Smooth muscle cell of the coronary artery (primary cell): Measurements from ENCODE around the gene SMTN. TPM values are rescaled to one million over a fixed set of nuclear protein-coding genes. Genes with fewer than 3 reads are reported as not detected.

Source experiments
- total RNA-seq: library from RNA; depleted of rRNA; stranded (reverse); fragments of >200 nt; gene quantifications from 2 replicates; pipeline ENCODE4 v1.2.3, GENCODE V29; 2014; ENCODE audit warnings: low replicate concordance

SMTN gene
- 42.5 and 62.1 TPM in 2 replicates for total RNA-seq

GRCh38 chr22:31080848-31081649 is at the start of gene SMTN:
Gene SMTN, plus strand, starts transcription at chr22:31081318. Its CDS starts 1,941 bp downstream, at chr22:31083259.

GRCh38 chr22:31107178-31107893 is 26.2 kb downstream of the SMTN start, which contains the start of gene SELENOM:
Gene SELENOM, minus strand, starts transcription at chr22:31107568. Its CDS starts 63 bp downstream, at chr22:31107505.

GRCh38 chr22:31122532-31123291 is 41.6 kb downstream of the SMTN start, which contains the start of gene INPP5J:
Gene INPP5J, plus strand, starts transcription at chr22:31122966. Its CDS starts 49 bp downstream, at chr22:31123015.

GRCh38 chr22:31139866-31140716 is 59.0 kb downstream of the SMTN start, which contains the start of gene PLA2G3:
Gene PLA2G3, minus strand, starts transcription at chr22:31140508. Its CDS starts 154 bp downstream, at chr22:31140354.

Other genes with a start within 250 kb of the SMTN start
- gene MORC2, start 112.5 kb upstream of the SMTN start, total RNA-seq = 10.7 and 11.8 TPM in 2 replicates
- gene TUG1, start 112.1 kb upstream of the SMTN start, total RNA-seq = 14.7 and 25.8 TPM in 2 replicates
- gene SELENOM, start 26.2 kb downstream of the SMTN start, total RNA-seq = 38.0 and 146 TPM in 2 replicates
- under 0.01 and 0.15 TPM in 2 replicates for gene INPP5J, start 41.6 kb downstream of the SMTN start, total RNA-seq
- gene PLA2G3, start 59.2 kb downstream of the SMTN start, total RNA-seq = not detected in 2 replicates
- gene RNF185, start 78.9 kb downstream of the SMTN start, total RNA-seq = 22.3 and 25.6 TPM in 2 replicates
- 18.1 and 70.4 TPM in 2 replicates for gene LIMK2, start 131.0 kb downstream of the SMTN start, total RNA-seq
- 33.2 and 42.7 TPM in 2 replicates for gene PIK3IP1, start 211.2 kb downstream of the SMTN start, total RNA-seq